Skeletal muscle tissue (tissue), 4 donors: ENCODE data around the gene SV2A. TPM values are rescaled to one million over a fixed set of nuclear protein-coding genes. Genes with fewer than 3 reads are reported as not detected.
"Not testable (repeated sequence)": the region's sequence is repeated elsewhere in the genome, so short reads cannot be mapped to it uniquely, and the experiment has no call there.

ENCODE experiments used
- H3K27ac ChIP-seq: one replicate; pipeline ENCODE4 v1.7.0; 2013; ENCODE audit warnings: mild to moderate bottlenecking, low read depth, low read length, inconsistent platforms
- H3K27me3 ChIP-seq, 3 donors: one replicate each; pipeline ENCODE4 v1.7.0; 2013; ENCODE audit warnings: low read length in 3 of 3; ENCODE audit not compliant: control insufficient read depth in 3 of 3, insufficient read depth in 3 of 3
- H3K36me3 ChIP-seq, 3 donors: one replicate each; pipeline ENCODE4 v1.7.0; 2013; ENCODE audit warnings: low read length in 3 of 3; ENCODE audit not compliant: control insufficient read depth in 3 of 3, insufficient read depth in 3 of 3
- H3K4me1 ChIP-seq, 3 donors: one replicate each; pipeline ENCODE4 v1.7.0; 2013; ENCODE audit warnings: low read length in 3 of 3, mild to moderate bottlenecking in 3 of 3; ENCODE audit not compliant: control insufficient read depth in 3 of 3, insufficient read depth in 3 of 3
- H3K4me3 ChIP-seq, 3 donors: one replicate each; pipeline ENCODE4 v1.7.0; 2013; ENCODE audit warnings: low read length in 3 of 3
- H3K9ac ChIP-seq, 3 donors: one replicate each; pipeline ENCODE4 v1.7.0; 2013; ENCODE audit warnings: low read length in 3 of 3, mild to moderate bottlenecking in 3 of 3, moderate library complexity in 2 of 3, low read depth in 1 of 3
- H3K9me3 ChIP-seq, 3 donors: one replicate each; pipeline ENCODE4 v1.7.0; 2013; ENCODE audit warnings: low read length in 3 of 3; ENCODE audit not compliant: control insufficient read depth in 3 of 3
- total RNA-seq: library from RNA; depleted of rRNA; stranded (reverse); fragments of >200 nt; gene quantifications from one replicate; pipeline ENCODE4 v1.2.3, GENCODE V29; 2014
- donor health status: Osteomylitis.

SV2A gene, protein sequence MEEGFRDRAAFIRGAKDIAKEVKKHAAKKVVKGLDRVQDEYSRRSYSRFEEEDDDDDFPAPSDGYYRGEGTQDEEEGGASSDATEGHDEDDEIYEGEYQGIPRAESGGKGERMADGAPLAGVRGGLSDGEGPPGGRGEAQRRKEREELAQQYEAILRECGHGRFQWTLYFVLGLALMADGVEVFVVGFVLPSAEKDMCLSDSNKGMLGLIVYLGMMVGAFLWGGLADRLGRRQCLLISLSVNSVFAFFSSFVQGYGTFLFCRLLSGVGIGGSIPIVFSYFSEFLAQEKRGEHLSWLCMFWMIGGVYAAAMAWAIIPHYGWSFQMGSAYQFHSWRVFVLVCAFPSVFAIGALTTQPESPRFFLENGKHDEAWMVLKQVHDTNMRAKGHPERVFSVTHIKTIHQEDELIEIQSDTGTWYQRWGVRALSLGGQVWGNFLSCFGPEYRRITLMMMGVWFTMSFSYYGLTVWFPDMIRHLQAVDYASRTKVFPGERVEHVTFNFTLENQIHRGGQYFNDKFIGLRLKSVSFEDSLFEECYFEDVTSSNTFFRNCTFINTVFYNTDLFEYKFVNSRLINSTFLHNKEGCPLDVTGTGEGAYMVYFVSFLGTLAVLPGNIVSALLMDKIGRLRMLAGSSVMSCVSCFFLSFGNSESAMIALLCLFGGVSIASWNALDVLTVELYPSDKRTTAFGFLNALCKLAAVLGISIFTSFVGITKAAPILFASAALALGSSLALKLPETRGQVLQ
- total RNA-seq = 2.1 TPM

DNA sequence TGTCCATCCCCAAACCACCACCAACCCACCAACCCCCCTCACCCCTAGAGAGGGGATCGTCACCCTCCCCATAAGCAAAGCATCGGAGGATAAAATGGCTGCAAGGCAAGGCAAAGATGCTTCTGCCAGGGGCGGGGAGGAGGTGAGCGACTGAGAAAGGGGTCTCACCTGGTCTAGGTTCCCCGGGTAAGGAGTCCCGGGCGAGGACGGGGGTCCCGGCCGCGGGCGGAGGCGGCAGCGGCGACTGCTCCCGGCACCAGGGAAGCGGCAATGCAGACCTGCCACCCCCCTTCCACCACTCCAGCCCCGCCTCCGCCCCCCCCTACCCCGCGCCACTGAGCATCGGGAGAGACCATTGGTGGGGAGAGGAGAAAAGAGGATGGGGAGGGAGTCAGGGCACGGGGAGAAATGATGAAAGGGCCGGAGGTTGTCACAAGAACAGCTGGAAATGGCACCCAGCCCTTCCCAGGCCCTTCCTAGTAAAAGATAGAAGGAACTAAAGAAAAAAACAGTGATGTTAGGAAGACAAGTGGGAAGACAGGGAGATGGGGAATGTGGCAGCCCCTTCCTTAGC, at the start of gene SV2A:
SV2A (minus strand) TSS at position 274 of the 574 bp plus-strand sequence. CDS start 4,004 bp downstream, outside the sequence.
- H3K9ac ChIP-seq = no peak within 1 kb of the TSS
- H3K36me3 ChIP-seq = peaks cover 2 to 5% (median 4%) of the 10 kb centered on the region in 3 donors
- no peak within 1 kb of the TSS for H3K27ac ChIP-seq
- peak within 1 kb of the TSS in 2 of 3 donors; percentile 9 to 52 for H3K4me3 ChIP-seq
- peaks cover 5 to 16% (median 11%) of the 10 kb centered on the region in 3 donors for H3K27me3 ChIP-seq
- H3K4me1 ChIP-seq = no peaks in the 10 kb centered on the region
- H3K9me3 ChIP-seq = no peaks in the 10 kb centered on the region

DNA sequence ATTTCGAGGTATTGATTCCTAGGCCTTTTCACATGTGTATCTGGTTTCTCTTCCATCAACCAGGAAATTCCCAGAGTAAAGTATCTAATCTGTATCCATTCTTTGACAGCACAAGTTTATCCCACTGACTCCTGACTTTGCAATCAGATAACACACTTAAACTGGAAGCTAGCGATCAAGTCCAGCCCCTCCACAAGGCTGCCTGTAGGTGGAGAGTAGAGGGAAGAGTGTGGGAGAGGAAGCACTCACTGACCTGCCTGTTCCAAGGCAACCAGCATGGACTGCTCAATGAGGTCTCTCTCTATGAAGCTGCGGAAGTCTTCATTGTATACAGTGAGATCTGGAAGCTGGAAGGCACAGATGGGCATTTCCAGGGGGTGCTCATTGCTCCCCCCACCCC, 49.4 kb upstream of the SV2A start:
- Histone ChIP-seq H3K27ac (no peak overlapping the region), H3K36me3 (peaks cover 45 to 61% (median 51%) of the 10 kb centered on the region in 3 donors)

DNA sequence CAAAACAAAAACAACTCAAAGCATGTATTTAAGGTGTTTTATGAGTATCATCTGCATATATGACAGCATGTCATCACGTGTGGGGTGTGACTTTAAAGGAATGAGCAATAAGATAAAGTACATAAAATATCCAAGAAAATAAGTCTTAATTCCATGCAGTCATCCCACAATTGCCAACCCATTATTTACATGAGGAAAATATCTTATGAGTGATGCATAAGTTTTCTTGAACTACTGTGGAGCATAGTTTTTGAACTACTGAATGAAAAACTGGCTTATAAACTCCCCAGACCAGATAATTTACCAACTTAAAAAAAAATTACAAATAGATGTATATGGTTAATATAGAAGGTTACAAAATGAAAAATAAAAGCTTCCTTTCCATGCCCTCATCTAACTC, 48.8 kb upstream of the SV2A start:
- Histone ChIP-seq H3K9ac (no peak overlapping the region), H3K4me3 (no peak overlapping the region), H3K27me3 (no peaks in the 10 kb centered on the region), H3K27ac (no peak overlapping the region), H3K36me3 (peaks cover 41 to 63% (median 46%) of the 10 kb centered on the region in 3 donors), H3K4me1 (peaks cover 0 to 3% (median 0%) of the 10 kb centered on the region in 3 donors), H3K9me3 (no peaks in the 10 kb centered on the region)

More for the DNA sequence above, 49.4 kb upstream of the SV2A start:
- H3K9ac ChIP-seq = no peak overlapping the region
- peaks cover 0 to 3% (median 0%) of the 10 kb centered on the region in 3 donors for H3K4me1 ChIP-seq
- H3K4me3 ChIP-seq = no peak overlapping the region
- no peaks in the 10 kb centered on the region for H3K27me3 ChIP-seq
- no peaks in the 10 kb centered on the region for H3K9me3 ChIP-seq

DNA sequence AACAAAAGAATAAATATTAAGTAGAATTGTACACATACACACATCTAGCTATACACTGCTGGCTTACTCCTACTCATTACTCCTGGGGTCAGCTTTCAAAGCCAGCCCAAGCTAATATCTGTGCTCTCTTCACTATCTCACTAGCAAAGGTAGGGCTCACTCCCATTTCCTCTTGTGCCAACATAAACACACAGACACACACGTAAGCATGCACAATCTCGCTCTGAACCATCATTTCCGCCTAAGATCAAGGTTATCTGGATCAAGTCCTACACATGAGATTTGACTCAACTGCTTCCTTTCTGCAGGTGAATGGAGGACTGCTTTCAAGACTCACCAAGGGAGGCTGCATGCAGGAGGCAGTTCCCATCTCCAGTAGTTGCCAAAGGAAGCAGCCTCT, 47.8 kb upstream of the SV2A start:
- no peak overlapping the region for H3K4me3 ChIP-seq
- H3K9ac ChIP-seq = no peak overlapping the region
- H3K27ac ChIP-seq = no peak overlapping the region
- no peaks in the 10 kb centered on the region for H3K9me3 ChIP-seq
- peaks cover 0 to 3% (median 0%) of the 10 kb centered on the region in 3 donors for H3K4me1 ChIP-seq
- peaks cover 35 to 61% (median 45%) of the 10 kb centered on the region in 3 donors for H3K36me3 ChIP-seq
- no peaks in the 10 kb centered on the region for H3K27me3 ChIP-seq

DNA sequence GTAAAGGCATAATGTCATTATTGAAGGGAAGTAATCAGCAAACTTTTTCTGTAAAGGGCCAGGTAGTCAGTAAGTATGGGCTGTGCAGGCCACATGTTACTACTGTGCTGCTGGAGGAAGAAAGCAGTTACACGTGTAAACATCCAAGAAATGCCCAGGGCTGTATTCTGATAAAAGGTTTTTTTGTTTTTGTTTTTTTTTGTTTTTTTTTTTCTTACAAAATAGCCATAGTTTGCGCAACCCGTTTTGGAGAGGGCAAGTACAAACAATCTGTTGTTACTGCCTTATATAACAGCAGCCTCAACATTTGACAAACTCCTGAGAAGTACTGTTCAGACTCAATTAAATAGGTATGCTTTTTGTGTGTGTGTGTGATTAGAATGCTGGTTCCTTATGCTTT, 45.7 kb upstream of the SV2A start:
- H3K27me3 ChIP-seq = no peaks in the 10 kb centered on the region
- peaks cover 0 to 3% (median 0%) of the 10 kb centered on the region in 3 donors for H3K4me1 ChIP-seq
- no peak overlapping the region for H3K4me3 ChIP-seq
- H3K9me3 ChIP-seq = no peaks in the 10 kb centered on the region
- no peak overlapping the region for H3K9ac ChIP-seq
- H3K36me3 ChIP-seq = peaks cover 38 to 57% (median 51%) of the 10 kb centered on the region in 3 donors
- no peak overlapping the region for H3K27ac ChIP-seq

DNA sequence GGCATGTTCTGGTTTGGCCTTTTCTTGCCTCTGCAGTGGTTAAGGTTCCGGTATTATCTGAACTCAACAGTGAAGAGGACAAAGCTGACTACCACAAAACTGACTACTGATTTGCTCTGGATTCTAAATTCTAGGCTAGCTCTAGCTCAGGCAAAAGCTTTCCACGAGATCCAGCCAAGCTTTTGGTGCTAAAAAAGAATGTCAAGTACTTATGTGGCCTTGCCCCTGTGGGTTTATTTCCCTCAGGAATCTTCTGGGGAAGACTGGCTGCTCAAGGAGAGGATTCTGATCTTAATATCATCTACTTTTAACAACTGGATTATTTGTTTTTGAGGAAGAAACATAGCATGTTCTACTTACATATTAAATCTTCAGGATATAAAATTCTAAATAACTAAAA, 45.1 kb upstream of the SV2A start:
- Histone ChIP-seq H3K27me3 (no peaks in the 10 kb centered on the region), H3K9me3 (no peaks in the 10 kb centered on the region), H3K36me3 (peaks cover 41 to 60% (median 56%) of the 10 kb centered on the region in 3 donors), H3K27ac (no peak overlapping the region), H3K4me1 (peaks cover 0 to 3% (median 0%) of the 10 kb centered on the region in 3 donors), H3K4me3 (no peak overlapping the region), H3K9ac (no peak overlapping the region)

DNA sequence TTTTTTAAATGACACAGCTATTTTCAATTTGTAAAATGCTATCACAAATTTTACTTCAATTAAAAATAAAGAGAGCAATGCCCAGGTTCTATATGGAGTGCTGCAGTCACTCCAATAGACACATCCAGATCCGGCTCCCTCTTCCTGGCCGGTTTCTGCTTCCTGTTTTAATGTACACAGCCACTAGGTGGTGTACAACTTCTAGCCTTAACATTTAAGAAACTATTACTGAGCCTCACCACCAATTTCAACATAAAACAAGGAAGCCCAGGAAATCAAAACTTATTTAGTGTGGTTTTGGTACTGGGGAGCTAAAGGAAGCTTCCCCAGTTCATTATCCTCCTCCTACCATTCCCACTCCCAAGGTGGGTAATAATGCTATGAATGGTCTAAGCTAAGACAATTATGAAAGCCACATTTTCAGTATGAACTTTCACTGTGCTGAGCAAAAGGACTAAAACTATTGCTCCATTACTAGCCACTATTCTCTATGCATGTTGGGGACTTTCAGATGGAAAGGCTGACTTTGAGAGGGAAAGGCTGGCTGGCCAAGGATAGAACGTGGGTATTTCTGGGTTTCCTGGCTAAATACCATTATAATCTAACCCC, 44.5 kb upstream of the SV2A start:
- Histone ChIP-seq H3K36me3 (peaks cover 41 to 56% (median 53%) of the 10 kb centered on the region in 3 donors), H3K4me3 (no peak overlapping the region), H3K27ac (no peak overlapping the region), H3K9me3 (no peaks in the 10 kb centered on the region), H3K27me3 (no peaks in the 10 kb centered on the region), H3K9ac (no peak overlapping the region), H3K4me1 (peaks cover 0 to 3% (median 0%) of the 10 kb centered on the region in 3 donors)

DNA sequence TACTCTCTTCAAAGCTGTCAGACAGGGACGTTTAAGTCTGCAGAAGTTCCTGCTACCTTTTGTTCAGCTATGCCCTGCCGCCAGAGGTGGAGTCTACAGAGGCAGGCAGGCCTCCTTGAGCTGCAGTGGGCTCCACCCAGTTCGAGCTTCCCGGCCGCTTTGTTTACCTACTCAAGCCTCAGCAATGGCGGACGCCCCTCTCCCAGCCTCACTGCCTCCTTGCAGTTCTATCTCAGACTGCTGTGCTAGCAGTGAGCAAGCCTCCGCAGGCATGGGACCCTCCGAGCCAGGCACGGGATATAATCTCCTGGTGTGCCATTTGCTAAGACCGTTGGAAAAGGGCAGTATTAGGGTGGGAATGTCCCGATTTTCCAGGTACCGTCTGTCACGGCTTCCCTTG, 39.9 kb upstream of the SV2A start:
- H3K27ac ChIP-seq, H3K4me1 ChIP-seq, H3K27me3 ChIP-seq, H3K4me3 ChIP-seq, H3K9me3 ChIP-seq, H3K9ac ChIP-seq: not testable (repeated sequence)
- H3K36me3 ChIP-seq = peaks cover 17 to 28% (median 26%) of the 10 kb centered on the region in 3 donors

DNA sequence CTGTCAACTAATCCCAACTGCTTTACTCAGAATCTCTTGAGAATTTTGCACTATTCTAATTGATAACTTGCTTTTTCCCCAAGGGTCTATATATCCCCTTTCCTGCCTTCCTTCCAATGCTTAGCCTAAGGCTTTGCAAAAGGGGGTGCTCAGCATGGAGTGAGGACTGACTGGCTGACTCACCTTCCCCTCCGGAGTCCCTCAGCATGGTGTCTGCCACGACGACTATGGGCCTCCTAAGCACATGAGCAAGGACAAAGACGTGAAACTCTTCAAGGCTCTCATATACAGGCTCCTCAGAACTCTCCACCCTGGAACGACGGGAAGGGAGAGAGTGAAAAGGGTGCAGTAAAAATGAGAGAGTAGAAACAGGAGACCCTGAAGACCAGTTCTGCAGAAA, 32.3 kb upstream of the SV2A start:
- Histone ChIP-seq H3K4me1 (no peaks in the 10 kb centered on the region), H3K9ac (no peak overlapping the region), H3K27me3 (no peaks in the 10 kb centered on the region), H3K9me3 (no peaks in the 10 kb centered on the region), H3K4me3 (no peak overlapping the region), H3K36me3 (peaks cover 17 to 26% (median 22%) of the 10 kb centered on the region in 3 donors), H3K27ac (no peak overlapping the region)
